GM20431 (cell line): ENCODE data around the gene ALDH3B2.
"Not testable (repeated sequence)": the region's sequence is repeated elsewhere in the genome, so short reads cannot be mapped to it uniquely, and the experiment has no call there.

ENCODE experiments used
- in situ Hi-C: fragments of 300-500 bp; cut with MseI, MboI; formaldehyde crosslinking; loops from one replicate; pipeline ENCODE4 v1.15.0; 2020; ENCODE audit warnings: low sequenced_read_pairs; ENCODE audit not compliant: unreplicated experiment

ALDH3B2 gene

GRCh38 chr11:67687986-67688385 is 13.6 kb upstream of the ALDH3B2 start:
- in situ Hi-C loops, result no loop called here

DNA sequence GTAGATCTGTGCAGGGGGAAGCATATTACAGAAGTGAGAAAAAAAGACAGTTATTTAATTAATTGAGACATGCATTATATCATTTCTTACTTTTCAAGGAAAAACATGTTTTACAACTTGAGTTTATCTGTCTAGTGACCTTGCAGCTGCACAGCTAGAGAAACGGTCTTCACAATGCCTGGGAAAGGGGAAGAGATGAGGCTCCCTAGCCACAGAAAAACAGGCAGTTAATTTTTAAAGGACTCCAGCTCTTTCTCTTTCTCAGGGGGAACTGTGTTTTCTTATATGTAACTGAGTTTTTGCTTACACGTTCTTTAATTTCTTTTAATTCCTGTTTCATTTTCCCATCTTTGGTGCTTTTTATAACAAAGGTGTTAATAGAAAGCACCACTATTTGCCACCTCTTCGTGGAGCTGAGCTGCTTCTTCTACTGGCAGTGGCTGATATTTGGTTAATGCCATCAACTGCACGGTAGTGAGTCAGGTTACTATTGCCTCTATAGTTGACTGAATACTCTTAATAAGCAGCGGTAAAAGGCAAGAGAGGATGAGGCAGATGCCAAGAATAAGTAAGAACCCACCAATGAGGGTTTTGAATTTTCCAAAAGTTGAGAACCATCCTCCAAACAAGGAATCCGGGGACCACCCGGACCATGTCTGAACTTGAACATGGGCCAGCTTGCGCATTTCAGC is 11.4 kb upstream of the ALDH3B2 start:
- in situ Hi-C loops, result not testable (repeated sequence)

DNA sequence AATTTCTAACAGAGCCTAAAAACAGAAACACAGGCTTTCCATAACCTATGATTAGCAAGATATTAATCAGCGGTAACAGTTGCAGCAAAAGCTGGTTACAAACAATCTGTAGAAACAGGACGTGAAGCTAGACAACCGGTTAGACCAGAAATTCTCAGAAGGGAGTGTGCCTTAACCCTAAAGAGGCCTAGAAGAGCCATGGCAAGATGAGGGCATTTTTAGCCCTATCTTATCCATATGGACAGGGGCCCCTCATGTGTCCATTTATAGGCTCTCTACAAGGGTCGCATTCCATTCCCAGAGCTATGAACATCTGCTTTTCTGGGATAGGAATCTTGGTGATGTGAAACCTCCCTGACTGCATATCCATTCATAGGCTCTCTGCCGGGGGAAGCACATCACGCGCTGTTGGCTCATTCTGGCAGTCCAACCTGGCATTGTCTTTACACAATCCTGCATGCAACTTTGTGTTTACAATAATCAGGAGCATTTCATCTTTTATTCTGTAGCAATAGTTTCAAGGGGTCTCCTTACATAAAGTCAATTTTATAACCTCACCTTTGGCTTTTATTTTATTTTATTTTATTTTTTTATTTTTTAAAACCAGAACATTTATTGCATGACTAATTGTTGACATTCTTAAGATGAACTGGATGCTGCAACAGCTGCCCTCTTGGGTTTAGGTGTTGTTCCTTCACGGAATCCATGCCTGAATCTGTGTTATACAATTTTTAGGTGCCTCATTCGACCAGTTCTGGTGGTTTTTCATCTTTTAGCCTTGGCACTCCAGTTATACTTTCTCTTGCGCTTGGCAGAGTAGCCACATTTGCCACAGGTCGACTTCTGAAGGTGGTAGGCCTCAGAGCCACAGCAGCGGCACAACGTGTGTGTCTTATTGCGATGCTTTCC is 8.0 kb upstream of the ALDH3B2 start:
- in situ Hi-C loops, result not testable (repeated sequence)

DNA sequence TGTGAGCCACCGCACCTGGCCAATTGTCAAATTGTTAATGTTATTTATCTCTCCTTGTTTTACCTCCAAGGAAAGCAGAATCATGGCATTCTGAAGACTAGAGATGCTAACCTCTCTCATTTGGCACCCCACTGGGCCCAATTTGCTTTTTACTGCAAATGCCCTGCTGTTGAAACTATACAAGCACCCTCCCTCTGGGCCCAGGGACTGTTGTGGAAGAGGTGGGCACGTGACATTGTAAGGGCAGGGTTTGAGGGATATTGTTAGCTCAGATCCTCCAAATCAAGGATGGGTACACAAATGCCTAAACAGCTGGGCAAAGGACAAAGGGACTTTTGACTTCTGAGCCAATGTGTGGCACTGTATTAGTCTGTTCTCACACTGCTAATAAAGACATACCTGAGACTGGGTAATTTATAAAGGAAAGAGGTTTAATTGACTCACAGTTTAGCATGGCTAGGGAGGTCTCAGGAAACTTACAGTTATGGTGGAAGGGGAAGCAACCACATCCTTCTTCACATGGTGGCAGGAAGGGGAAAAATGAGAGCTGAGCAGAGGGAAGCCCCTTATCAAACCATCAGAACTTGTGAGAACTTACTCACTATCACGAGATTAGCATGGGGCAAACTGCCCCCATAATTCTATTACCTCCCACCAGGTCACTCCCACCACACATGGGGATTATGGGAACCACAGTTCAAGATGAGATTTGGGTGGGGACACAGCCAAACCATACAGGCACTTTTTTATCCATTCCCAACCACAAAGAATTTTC is 6.5 kb upstream of the ALDH3B2 start:
- in situ Hi-C loops, result no loop called here

DNA sequence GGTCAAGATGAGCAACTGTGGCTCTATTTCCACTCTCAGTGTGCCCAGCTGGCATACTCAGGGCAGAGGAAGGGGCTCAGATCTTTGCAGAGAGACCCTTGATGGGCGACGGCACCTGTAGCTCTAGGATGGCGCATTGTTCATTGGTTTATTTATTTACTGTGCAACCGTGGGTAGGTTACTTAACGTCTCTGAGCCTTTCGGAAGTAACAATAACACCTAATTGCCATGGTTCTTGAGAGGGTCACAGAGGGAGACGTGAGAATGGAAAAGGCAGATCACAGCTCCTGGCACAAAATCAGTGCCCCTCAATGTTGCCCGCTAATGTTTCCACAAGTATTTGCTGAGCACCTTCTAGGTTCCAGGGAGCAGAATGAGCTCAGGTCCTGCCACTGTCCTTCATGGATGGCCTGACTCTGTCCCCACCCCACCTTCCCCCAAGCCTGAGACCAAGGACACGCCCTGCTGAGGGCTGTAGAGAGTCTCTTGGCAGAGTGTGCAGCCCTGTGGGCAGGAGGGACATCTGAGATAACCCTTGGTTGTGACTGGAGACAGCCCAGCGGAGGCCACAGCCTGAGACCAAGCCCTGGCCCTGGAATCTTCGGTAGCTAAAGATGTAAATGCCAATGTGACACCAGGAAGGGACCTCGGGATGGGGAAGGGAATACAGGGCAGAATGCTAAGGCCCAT is 780 bp upstream of the ALDH3B2 start:
- in situ Hi-C loops, result no loop called here

DNA sequence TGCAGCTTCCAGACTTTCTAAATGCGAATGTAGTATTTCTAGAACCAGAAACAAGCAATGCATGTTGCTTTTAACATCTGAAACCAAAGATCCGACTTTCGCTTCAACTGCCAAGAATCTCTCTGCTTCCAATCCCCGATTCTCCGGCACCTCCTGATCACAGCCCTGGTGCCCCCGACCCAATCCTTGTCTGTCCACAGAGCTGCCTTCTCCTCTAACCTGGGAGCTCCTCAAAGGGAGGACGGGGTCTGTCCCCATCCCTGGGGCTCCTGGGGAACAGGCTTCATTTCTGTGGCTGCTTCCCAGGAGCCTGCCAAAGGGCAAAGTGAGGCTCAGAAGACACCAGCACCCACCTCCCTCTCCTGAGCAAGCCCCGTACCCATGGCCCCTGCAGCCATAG is 521 bp downstream of the ALDH3B2 start:
- in situ Hi-C loops, result no loop called here

GRCh38 chr11:67673358-67673757 is 1.1 kb downstream of the ALDH3B2 start:
- in situ Hi-C loops, result no loop called here

DNA sequence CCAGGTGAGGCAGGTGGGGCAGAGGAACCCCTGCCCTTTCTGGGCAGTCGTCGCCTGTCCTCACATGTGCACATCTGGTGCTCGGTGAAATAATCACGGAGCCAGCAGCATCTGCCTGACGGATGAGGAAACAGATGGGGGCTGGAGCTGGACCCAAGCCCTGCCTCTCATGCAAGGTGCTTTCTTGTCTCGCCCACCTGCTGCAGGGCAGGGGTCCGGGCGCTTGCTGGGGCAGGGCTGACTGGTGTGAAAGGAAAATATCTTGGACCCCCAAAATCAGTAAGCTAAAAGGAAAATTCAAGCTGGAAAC is 3.3 kb downstream of the ALDH3B2 start:
- in situ Hi-C loops, result no loop called here

DNA sequence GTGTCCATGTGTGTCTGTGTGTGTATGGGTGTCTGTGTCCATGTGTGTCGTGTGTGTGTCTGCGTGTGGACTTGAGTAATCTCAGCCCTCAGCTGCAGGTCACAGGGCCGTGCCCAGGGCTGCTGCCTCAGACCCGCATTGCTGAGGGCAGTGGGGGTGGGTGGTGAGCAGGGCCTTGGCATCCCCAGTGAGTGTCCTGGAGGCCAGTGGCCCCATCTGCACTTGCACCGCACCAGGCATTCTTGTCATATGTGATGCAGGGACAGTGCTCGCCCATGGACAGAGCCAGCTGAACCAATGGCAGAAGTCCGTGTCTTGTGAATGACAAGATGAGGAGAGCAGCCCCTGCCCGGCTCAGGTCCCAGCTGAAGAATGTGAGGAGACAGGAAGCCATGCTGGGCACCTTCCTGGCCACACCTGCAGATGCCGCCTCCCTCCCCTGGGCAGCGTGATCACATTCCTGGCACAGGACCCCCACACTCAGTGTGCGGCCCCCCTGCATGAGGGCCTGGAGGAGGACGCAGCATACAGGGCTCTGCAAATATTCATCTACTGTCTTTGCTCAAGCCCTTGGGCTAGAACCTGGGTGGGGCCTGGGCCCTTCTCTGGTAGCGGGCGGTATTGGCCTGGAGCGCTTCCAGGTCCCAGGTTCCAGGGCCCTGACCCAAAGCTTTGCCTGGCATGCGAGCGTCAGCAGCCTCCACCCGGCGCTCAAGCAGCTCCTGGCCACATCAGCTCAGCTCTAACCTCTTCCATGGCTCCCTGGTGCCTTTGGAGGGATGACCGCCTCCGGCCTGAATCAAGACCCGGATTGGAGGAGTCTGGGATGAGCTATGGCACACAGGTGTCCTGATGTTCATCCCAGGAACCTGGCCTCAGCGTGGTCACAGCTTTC is 3.9 kb downstream of the ALDH3B2 start:
- in situ Hi-C loops, result no loop called here

DNA sequence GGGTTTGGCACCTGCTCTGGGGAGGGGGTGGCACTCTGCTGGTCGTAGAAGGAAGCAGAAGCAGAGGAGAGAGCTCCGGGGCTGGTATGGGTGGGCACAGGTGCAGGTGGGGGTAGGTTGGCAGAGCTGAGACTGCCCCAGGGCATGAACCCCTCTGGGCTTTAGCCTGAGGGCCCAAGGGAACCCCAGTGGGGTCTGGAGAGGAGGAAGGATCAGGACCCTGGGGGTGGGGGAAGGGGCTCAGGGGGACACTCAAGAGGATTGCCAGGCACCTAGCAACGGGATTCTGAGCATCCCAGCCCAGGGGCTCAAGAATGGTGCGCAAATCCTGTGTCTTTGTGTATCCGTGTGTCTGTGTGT is 6.3 kb downstream of the ALDH3B2 start:
- in situ Hi-C loops, result no loop called here

- in situ Hi-C loops, result no loop called here
Observed at GRCh38 chr11:67667490-67668191, 6.8 kb downstream of the ALDH3B2 start.

DNA sequence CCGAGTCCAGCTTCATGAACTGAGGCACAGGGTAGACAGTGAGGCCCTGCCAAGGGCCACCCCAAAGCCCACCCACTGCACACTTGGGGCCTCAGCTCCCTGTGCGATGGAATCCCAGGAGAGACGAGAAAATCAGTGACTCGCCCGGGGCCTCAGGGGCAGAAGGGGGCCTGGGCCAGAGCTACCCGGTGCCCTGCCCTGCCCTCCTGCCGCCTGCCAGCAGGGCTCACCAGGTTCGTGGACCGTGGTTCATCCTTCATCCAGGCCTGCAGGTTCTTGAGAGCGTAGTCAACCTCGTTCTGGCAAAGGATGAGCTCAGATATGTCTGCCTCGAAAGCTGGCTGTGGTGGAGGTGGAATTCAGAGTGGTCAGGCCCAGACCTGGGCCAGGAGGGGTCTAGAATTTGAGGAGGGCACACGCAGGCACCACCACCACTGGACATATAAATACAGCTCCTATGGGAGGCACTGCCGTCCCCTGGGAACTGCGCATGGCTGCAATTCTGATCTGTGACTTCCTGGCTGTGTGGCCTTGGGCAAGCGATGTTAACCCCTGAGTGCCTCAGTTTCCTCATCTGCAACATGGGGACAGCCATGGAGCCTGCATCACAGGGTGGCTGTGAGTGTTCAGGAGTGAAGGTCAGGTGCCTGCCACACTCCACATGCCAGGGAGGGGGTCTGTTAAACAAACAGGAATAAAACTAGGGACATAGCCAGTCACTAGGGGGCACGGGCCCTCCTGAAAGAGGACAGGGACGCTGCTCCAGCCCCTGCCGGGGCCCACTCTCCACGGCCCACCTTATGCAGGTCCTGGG is 7.5 kb downstream of the ALDH3B2 start:
- in situ Hi-C loops, result no loop called here

DNA sequence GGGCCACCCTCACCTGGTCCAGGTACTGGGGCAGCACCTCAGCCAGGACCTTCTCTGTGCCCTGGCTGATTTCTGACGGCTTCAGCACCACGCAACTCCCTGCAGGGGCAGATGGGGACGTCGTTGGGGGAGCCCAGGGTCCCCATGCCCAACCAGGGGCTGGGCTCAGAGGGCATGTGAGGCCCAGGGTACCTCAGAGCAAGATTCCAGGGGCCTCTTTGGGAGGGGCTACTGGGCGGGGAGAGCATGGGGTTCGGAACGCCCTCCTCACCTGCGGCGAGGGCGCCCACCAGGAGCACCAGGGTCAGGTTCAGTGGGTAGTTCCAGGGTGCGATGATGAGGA is 8.1 kb downstream of the ALDH3B2 start:
- in situ Hi-C loops, result no loop called here

DNA sequence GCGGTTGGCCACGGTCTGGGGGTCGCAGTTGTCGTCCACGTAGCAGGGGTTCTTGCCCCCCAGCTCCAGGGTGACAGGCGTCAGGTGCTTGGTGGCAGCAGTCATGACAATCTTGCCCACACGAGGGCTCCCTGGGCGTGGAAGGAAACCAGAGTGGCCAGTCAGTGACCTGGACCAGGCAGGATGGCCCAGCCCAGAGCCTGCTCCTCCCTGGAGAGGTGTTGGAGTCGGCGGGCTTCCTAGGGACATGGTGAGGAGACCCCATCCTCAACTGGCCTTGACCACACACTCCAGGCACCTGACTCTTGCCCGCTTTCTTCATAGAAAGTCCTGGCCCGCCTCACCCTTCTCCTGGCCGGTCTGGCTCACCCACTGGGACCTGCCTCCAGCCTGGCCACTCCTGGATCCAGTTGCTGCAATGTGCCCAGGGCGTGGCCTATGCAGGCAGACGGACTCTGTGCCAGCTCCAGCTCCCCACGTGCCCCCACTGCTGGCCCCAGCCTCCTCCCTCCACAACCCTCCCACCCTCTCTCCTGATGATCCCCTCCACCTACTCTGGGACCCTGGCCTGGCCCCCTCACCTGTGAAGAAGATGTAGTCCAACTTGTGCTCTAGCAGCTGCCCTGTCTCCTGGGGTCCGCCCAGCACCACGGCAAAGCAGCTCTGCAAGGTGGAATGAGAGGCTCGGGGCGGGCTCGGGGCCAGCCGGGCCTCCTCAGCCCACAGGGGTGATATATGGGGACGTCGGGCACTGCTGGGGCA is 8.7 kb downstream of the ALDH3B2 start:
- in situ Hi-C loops, result no loop called here

DNA sequence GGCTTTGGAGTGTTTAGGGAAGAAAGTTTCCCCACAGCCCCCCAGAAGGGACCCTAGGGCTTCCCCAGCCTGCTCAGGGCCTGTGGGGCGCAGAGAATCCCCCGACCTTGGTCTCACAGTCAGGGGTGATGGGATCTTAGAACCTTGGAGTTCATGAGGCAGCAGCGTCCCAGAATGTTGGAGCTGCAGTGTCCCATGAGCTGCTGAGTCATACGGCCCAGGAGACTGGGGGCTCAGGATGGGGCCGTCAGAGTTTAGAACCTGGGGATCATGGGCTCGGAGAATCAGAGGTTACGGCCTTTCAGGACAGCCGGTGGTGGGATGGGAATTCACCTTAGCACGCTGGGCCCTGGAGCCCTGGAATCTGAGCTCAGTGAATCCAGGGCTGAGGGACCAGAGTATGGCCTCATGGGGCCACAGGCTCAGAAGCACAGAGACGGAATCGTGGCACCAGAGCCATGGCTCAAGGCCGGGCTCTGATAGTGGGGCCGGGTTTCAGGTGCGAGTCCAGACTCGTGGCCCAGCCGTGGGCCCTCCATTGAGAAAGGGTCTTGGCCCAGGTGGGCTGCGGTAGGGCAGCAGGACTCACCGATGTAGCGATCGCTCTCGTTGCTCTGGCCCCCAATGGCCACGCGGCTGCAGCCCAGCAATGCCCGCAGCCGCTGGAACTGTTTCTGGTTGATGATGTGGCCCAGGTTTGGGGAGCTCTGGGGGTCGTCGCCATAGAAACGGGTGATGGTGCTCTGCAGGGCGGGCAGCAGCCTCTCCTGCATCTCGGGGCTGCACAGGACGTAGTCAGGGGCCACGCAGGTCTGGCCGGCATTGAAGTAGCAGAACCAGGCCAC is 9.5 kb downstream of the ALDH3B2 start:
- in situ Hi-C loops, result no loop called here

- in situ Hi-C loops, result no loop called here
Observed at GRCh38 chr11:67664213-67664585, 10.2 kb downstream of the ALDH3B2 start.
